Ureter (tissue), 1 donor: Measurements from ENCODE around the gene C22orf23. TPM values are rescaled to one million over a fixed set of nuclear protein-coding genes. Genes with fewer than 3 reads are reported as not detected.

ENCODE experiments used
- DNase-seq: peaks from one replicate; pipeline ENCODE4 v3.0.0-alpha.2; 2020; ENCODE audit warnings: low spot score
- total RNA-seq: library from RNA; stranded (reverse); gene quantifications from one replicate; pipeline ENCODE4 v1.2.4, GENCODE V29; 2023
- donor health status: DM: yes; HTN: yes; CAD: no.

Gene C22orf23
- total RNA-seq, 1 donor from 2014 or later: not detected

DNA sequence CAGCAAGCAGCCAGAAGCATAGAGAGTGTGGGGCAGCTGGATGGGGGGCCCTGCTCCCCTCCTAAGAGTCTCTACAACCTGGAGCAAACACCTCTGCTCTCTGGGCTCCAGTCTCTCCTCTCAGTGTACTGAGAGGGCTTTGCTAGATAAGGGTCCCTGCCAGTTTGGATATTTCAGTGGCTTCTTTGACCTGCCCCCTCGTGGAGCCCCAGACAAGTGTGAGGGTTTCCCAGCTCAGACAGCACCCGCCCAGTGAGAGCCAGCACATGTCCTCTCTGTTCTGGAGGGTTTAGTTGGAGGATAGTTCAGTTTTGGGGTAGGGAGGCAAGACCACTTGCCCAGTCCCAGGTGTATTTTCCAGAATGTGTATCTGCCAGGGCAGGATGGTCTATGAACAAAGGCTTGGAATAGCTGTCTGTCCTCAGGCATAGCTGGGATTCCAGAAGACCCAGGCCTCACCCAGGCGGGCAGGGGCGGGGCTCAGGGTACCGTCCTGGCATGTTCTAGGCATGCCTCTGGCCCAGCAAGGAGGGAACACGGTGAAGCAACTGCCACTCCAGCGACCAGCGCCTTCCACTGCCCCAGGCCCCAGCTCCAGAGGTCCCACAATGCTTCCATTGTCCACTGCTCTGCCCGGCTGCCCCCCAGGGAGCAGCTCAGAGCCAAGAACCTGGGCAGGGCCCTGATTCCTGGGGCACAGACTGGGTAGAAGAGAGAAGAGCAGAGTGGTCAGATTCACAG is 54.8 kb downstream of the C22orf23 start:
- DNase-seq: peak; percentile 80

DNA sequence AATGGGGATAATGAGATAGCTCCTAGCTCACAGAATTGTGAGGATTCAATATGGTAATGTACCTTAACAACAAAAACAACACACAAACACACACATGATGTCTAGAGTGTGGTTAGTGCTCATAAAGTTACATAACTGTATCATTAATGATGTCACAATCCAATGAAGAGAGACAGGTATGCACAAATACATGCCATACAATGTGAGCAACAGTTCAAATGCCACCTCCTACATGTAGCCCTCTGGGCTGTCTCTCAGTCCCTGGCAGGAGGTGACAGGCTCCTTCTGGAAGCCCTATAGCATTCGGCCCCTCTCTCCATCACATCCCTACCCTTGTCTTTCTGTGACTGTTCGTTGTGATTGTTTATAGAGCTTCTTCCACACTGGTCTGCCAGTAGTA is 55.6 kb downstream of the C22orf23 start:
- DNase-seq: no peak

DNA sequence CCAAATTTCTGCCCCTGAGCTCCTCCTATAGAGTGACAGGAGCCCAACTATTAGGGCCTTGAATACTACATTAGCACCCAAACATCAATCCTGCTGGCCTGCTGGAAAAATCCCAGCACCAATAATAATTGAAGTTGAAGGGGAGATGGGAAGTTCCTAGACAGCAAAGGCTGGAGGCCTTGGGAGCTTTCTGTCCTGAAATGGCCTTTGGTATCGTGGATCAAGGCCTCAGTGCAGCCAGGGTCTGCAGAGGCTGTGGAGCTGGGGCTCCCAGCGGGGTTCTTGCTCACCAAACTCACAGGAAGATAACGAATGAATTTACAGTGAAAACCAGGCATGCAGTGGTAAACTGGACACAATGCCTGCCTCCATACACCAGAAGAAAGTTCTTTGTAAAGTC is 56.5 kb downstream of the C22orf23 start:
- no peak for DNase-seq

DNA sequence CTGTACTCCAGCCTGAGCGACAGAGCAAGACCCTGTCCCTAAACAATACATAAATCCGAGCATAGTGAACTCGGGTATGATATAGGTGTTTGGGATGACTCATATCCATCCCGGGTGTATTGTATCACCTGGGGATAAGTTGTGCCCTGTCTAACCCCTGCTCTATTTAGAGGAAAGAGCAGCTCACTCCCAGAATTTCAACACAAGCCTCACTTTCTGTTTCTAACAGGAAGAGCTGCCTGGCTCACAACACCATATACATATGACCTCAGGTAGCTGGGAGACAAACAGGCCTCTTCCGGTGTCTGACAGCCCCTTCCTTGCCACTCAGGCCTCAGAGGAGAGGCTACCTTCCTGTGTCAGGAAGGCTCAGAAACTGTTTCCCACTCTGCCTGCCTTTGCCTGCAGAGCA is 57.2 kb downstream of the C22orf23 start:
- DNase-seq: peak; percentile 72

DNA sequence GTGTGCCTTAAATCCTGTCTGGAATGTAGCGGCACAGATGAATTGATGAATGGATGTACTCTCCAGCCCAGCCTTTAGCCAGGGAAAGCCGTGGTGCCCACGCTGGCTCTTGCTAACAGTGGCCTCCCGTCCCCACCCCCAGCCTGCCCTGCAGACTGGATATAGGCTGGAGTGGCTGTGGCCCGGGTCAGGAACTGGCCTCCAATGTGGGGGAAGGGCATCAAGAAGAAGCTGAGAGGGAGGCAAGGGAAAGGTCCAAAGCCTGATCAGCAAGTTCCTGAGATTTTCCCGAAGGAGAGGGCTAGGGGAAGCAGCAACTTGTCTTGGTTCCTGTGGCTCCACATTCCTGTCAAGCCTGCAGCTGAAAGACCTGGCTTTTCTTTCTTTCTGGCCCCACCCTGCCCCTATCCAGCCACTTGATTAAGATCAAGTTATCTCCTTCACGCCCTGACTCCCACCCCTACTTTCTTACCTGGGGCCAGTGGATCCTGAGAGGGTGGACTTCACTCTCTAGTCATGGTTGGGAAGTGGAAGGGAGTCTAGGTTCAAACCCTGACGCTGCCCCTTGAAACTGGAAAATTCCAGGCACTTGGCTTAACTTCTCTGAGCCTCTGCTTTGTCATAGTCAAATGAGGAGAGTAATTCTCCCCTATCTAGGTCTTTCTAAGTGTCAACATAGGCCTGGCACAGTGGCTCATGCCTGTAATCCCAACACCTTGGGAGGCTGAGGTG is 58.3 kb downstream of the C22orf23 start:
- no peak for DNase-seq

DNA sequence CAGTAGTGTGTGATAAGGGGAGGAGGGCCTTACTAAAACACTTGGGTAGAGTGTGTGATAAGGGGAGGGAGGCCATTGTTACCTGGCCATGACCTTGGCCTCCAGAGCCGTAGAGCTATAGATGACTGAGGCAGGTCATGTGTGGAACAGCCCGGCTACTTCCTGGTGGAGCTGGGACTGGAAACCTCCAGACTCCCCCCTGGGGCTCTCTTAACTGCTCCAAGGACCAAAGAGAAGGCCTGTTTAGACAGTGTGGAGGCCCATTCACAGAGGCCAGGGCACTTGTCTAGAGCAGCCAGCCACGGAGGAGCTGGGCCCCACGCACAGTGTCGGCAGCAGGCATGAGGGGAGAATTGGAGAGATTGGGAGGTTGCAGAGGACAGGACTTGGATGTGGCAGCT is 59.8 kb downstream of the C22orf23 start:
- DNase-seq: no peak

Other genes with a start within 250 kb of the C22orf23 start
- 13.4 TPM for gene GCAT, start 145.7 kb downstream of the C22orf23 start, total RNA-seq
- gene GALR3, start 130.2 kb downstream of the C22orf23 start, total RNA-seq: not detected
- 26.9 TPM for gene ANKRD54, start 109.3 kb downstream of the C22orf23 start, total RNA-seq
- gene EIF3L, start 104.2 kb downstream of the C22orf23 start, total RNA-seq: 544 TPM
- 80.2 TPM for gene MICALL1, start 47.3 kb downstream of the C22orf23 start, total RNA-seq
- 49.5 TPM for gene POLR2F, start 98 bp upstream of the C22orf23 start, total RNA-seq
- 1.0 TPM for gene SOX10, start 31.0 kb upstream of the C22orf23 start, total RNA-seq
- 63.2 TPM for gene PICK1, start 103.8 kb upstream of the C22orf23 start, total RNA-seq
- 0.26 TPM for gene SLC16A8, start 130.6 kb upstream of the C22orf23 start, total RNA-seq
- gene BAIAP2L2, start 157.1 kb upstream of the C22orf23 start, total RNA-seq: 1.4 TPM
- 56.4 TPM for gene PLA2G6, start 228.2 kb upstream of the C22orf23 start, total RNA-seq
- gene MAFF, start 248.4 kb upstream of the C22orf23 start, total RNA-seq: 27.0 TPM